Body of pancreas (tissue), 4 donors: ENCODE data around the gene CADM2. TPM values are rescaled to one million over a fixed set of nuclear protein-coding genes. Genes with fewer than 3 reads are reported as not detected.

ENCODE experiments used
- ATAC-seq: fragments of 150-250 bp; one replicate; pipeline ENCODE4 v1.9.1; 2016
- DNase-seq, 4 donors: peaks; one replicate each; pipeline ENCODE4 v3.0.0-alpha.2; 2019
- H3K27ac ChIP-seq, 4 donors: fragments of 200-600 bp; sonication (generic); 1 replicate in 3 of 4; 2 replicates in 1 of 4; pipeline versions ENCODE4 v1.5.1 to v1.6.1; 2016 to 2019; ENCODE audit warnings: mild to moderate bottlenecking in 1 of 4, mixed read lengths in 1 of 4, moderate library complexity in 1 of 4
- H3K27me3 ChIP-seq, 2 donors: fragments of 200-600 bp; sonication (generic); one replicate each; pipeline ENCODE4 v1.6.0; 2016; ENCODE audit warnings: mild to moderate bottlenecking in 1 of 2
- H3K36me3 ChIP-seq, 2 donors: fragments of 200-600 bp; sonication (generic); replicated peaks in 1 of 2; 2 replicates each; pipeline ENCODE4 v1.5.1; 2016; ENCODE audit warnings: low read depth in 2 of 2; ENCODE audit not compliant: insufficient read depth in 1 of 2
- H3K4me1 ChIP-seq: fragments of 200-600 bp; sonication (generic); one replicate; pipeline ENCODE4 v1.6.0; 2016
- H3K4me3 ChIP-seq, 2 donors: fragments of 200-600 bp; sonication (generic); 1 replicate in 1 of 2; 2 replicates in 1 of 2; pipeline ENCODE4 v1.5.1; 2016 to 2019
- H3K9me3 ChIP-seq, 3 donors: fragments of 200-600 bp; sonication (generic); 1 replicate in 2 of 3; 2 replicates in 1 of 3; pipeline ENCODE4 v1.5.1; 2016
- POLR2A ChIP-seq, 3 donors: fragments of 450-650 bp; IDR thresholded peaks; one replicate each; pipeline ENCODE4 v1.6.1; 2016; ENCODE audit warnings: antibody characterized with exemption in 3 of 3, mild to moderate bottlenecking in 2 of 3
- WGBS, 2 donors: methylation state at CpG; one replicate each; pipeline ENCODE4 v1.1.5; 2017; 5-methylcytosine and 5-hydroxymethylcytosine counted together
- intact Hi-C: fragments of 100-400 bp; cut with DNase I; formaldehyde crosslinking; loops from one replicate; pipeline ENCODE4 v1.15.1; 2023
- total RNA-seq, 2 donors: library from RNA; depleted of rRNA; stranded (reverse); fragments of >200 nt; gene quantifications; one replicate each; pipeline ENCODE4 v1.1.0, GENCODE V29; 2016
- TF ChIP-seq, protein P1 (sequence below), 7 experiments: fragments of 450-650 bp in 4 of 7; fragments of 200-600 bp in 3 of 7; sonication (generic) in 3 of 7; IDR thresholded peaks; one replicate each; pipeline ENCODE4 v1.5.1; 2016 to 2019; ENCODE audit warnings: antibody characterized with exemption in 7 of 7

Gene CADM2
- total RNA-seq, 2 donors from 2014 or later = 0.26 to 1.3 TPM

DNA sequence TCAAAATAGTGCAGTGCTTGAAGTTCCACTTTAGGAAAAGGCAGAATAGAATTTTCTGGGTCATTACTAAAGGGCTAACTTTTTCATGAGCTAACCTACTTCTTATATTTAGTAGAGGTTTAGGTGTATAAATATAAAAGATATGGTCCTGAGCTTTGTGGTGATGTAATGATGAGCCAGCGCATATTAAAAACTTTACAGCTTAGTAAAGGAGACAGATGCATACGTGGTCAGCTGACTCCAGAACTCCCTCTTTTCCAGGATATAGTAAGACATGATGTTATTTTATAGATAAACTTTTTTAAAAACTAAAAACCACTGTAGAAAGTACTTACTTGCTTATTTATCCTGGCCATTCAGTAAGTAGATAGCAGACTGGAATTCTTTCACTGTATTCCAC is 895.0 kb downstream of the CADM2 start:
- Histone ChIP-seq H3K4me1 (no peaks in the 10 kb centered on the region), H3K36me3 (no peaks in the 10 kb centered on the region), H3K27me3 (no peaks in the 10 kb centered on the region), H3K4me3 (no peak overlapping the region), H3K9me3 (no peaks in the 10 kb centered on the region), H3K27ac (no peak overlapping the region)
- no peak for TF ChIP-seq POLR2A (IDR thresholded peaks at IDR 0.05)
- TF ChIP-seq, protein P1, sequence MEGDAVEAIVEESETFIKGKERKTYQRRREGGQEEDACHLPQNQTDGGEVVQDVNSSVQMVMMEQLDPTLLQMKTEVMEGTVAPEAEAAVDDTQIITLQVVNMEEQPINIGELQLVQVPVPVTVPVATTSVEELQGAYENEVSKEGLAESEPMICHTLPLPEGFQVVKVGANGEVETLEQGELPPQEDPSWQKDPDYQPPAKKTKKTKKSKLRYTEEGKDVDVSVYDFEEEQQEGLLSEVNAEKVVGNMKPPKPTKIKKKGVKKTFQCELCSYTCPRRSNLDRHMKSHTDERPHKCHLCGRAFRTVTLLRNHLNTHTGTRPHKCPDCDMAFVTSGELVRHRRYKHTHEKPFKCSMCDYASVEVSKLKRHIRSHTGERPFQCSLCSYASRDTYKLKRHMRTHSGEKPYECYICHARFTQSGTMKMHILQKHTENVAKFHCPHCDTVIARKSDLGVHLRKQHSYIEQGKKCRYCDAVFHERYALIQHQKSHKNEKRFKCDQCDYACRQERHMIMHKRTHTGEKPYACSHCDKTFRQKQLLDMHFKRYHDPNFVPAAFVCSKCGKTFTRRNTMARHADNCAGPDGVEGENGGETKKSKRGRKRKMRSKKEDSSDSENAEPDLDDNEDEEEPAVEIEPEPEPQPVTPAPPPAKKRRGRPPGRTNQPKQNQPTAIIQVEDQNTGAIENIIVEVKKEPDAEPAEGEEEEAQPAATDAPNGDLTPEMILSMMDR (IDR thresholded peaks at IDR 0.05) = no peak
- intact Hi-C loops = no loop called here
- DNase-seq = no peak
- ATAC-seq = no peak
- WGBS, 2 donors = 67 to 78% methylated on average over 2 of the region's 2 CpGs

DNA sequence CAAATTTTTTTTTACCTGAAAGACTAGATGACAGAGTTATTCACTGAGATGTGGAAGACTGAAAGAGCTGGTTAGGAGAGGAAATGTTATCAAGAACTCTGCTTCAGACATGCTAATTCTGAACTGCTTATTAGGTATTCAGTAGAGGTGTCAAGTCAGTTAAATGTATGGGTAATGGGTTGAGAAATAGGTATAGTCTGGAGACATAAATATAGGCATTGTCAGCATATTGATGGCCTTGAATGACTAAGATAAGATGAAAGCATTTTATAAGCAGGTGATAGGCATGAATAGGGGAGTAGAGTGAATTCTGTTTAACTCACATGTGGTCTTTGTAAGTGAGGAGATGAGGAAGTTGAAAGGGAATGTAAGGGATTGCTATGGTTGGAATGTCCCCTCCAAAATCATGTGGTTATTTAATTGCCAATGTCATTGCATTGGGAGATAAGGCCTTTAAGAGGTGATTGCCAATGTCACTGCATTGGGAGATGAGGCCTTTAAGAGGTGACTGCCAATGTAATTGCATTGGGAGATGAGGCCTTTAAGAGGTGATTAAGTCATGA is 904.2 kb downstream of the CADM2 start:
- no peak overlapping the region for H3K4me3 ChIP-seq
- no peaks in the 10 kb centered on the region for H3K9me3 ChIP-seq
- intact Hi-C loops = no loop called here
- no peaks in the 10 kb centered on the region for H3K36me3 ChIP-seq
- H3K27ac ChIP-seq = no peak overlapping the region
- no peaks in the 10 kb centered on the region for H3K4me1 ChIP-seq
- ATAC-seq (no peak), DNase-seq (no peak)
- no peaks in the 10 kb centered on the region for H3K27me3 ChIP-seq
- TF ChIP-seq POLR2A (IDR thresholded peaks at IDR 0.05) = no peak
- TF ChIP-seq, protein P1 (IDR thresholded peaks at IDR 0.05) = no peak

DNA sequence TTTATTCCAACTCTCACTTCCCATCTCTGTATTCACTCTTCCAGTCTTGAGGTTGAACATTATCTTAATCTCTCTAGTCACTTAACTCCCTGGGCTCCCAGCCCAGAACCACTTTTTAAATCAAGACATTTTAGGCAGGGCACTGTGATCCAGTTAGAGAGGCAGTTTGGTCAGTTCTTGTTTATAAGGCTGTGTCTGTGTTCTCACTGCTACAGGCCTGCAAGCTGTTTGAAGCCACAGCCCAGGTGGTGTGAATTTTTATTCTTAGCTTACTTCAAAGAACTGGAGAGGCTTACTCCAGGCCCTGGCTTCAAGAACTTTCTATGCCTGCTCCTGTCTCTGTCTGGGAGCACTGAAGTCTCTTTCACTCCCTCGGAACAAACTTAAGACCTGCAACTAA is 906.1 kb downstream of the CADM2 start:
- intact Hi-C loops = no loop called here
- TF ChIP-seq POLR2A (IDR thresholded peaks at IDR 0.05) = no peak
- TF ChIP-seq, protein P1 (IDR thresholded peaks at IDR 0.05) = no peak
- no peaks in the 10 kb centered on the region for H3K36me3 ChIP-seq
- no peaks in the 10 kb centered on the region for H3K4me1 ChIP-seq
- no peaks in the 10 kb centered on the region for H3K9me3 ChIP-seq
- no peak overlapping the region for H3K27ac ChIP-seq
- no peak for ATAC-seq
- WGBS, 2 donors = 70 to 77% methylated on average over 1 of the region's 1 CpG
- no peaks in the 10 kb centered on the region for H3K27me3 ChIP-seq
- H3K4me3 ChIP-seq = no peak overlapping the region
- no peak for DNase-seq

DNA sequence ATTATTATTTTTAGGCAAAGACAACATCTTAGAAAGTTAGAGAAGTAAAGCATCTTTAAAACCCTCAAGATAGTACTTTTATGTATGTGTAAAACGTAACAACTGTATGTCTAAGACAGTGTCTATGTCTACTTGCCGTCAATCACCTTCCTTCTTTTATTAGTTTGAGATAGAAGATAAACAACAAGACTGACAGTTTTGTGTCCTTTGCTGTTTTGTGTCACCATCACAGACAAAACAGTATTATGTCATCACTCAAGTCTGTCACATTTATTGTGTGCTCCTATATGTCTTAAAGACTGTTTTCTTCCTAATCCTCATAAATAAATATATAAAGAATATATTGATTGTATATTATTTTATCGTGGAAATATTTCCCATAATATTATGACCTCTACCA is 908.3 kb downstream of the CADM2 start:
- Histone ChIP-seq H3K36me3 (no peaks in the 10 kb centered on the region), H3K27ac (no peak overlapping the region), H3K4me1 (no peaks in the 10 kb centered on the region), H3K9me3 (no peaks in the 10 kb centered on the region), H3K27me3 (no peaks in the 10 kb centered on the region), H3K4me3 (no peak overlapping the region)
- no peak for TF ChIP-seq POLR2A (IDR thresholded peaks at IDR 0.05)
- TF ChIP-seq, protein P1 (IDR thresholded peaks at IDR 0.05) = no peak
- DNase-seq = no peak
- no peak for ATAC-seq
- 68 to 72% methylated on average over 3 of the region's 3 CpGs for WGBS, 2 donors
- intact Hi-C loops = no loop called here

DNA sequence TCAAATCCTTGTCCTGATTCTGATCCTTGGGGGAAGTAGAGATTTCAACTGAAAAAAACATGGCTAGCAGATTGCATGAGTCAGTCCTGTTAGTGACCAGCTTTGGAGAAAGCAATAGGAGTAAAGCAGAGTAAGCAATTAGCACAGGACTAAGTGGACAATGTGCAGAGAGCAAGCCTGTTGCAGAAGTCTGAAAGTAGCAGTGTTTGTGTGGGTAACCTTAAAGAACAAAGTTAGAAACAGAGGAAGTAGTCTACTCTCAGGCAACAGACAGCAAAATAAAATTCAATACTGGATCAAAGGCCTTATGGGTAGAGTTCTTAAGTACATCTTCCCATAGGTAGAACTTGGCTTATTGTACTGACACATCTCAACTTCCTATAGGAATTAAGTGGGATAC is 916.8 kb downstream of the CADM2 start:
- Histone ChIP-seq H3K36me3 (no peaks in the 10 kb centered on the region), H3K27ac (no peak overlapping the region), H3K27me3 (no peaks in the 10 kb centered on the region), H3K4me3 (no peak overlapping the region), H3K9me3 (no peaks in the 10 kb centered on the region), H3K4me1 (no peaks in the 10 kb centered on the region)
- ATAC-seq (no peak), DNase-seq (no peak)
- TF ChIP-seq, protein P1 (IDR thresholded peaks at IDR 0.05) = no peak
- TF ChIP-seq POLR2A (IDR thresholded peaks at IDR 0.05) = no peak
- intact Hi-C loops = no loop called here
